ENCODE results near the gene SLC25A28. TPM values are rescaled to one million over a fixed set of nuclear protein-coding genes. Genes with fewer than 3 reads are reported as not detected.

SLC25A28 gene
- total RNA-seq, 1 donor = 16.0 TPM

DNA sequence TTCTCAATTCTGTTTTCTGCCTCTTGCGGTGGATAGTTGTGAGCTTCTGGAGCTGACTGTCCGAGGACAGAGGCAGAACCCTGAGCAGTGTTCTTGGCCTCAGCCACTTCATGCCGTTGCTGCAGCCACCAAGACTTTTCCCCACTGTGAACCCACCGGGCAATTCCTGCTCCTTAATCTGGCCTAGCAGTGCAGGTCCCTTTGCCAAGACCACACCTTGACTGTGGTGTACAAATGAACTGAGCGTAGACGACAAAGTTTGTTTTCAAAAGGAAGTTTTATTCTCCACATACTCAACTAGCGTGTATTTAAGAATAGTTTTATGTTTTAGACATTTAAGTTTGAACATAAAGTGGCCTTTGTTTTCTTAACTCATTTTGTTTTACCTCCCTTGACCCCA is 29.4 kb downstream of the SLC25A28 start:
- no peak overlapping the region for H3K4me3 ChIP-seq (ENCODE audit: low read depth, low read length)
- TF ChIP-seq, protein P1, sequence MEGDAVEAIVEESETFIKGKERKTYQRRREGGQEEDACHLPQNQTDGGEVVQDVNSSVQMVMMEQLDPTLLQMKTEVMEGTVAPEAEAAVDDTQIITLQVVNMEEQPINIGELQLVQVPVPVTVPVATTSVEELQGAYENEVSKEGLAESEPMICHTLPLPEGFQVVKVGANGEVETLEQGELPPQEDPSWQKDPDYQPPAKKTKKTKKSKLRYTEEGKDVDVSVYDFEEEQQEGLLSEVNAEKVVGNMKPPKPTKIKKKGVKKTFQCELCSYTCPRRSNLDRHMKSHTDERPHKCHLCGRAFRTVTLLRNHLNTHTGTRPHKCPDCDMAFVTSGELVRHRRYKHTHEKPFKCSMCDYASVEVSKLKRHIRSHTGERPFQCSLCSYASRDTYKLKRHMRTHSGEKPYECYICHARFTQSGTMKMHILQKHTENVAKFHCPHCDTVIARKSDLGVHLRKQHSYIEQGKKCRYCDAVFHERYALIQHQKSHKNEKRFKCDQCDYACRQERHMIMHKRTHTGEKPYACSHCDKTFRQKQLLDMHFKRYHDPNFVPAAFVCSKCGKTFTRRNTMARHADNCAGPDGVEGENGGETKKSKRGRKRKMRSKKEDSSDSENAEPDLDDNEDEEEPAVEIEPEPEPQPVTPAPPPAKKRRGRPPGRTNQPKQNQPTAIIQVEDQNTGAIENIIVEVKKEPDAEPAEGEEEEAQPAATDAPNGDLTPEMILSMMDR (IDR thresholded peaks at IDR 0.05; ENCODE audit: insufficient read depth, low read depth, low read length) = no peak

GRCh38 chr10:99583687-99584086 is 36.6 kb downstream of the SLC25A28 start:
- no peak for DNase-seq (ENCODE audit: low read depth)
- TF ChIP-seq, protein P1 (IDR thresholded peaks at IDR 0.05; ENCODE audit: insufficient read depth, low read depth, low read length) = no peak
- H3K4me3 ChIP-seq (ENCODE audit: low read depth, low read length) = no peak overlapping the region

More for the DNA sequence above, 29.4 kb downstream of the SLC25A28 start:
- DNase-seq (ENCODE audit: low read depth) = no peak

GRCh38 chr10:99582255-99582770 is 37.9 kb downstream of the SLC25A28 start:
- DNase-seq (ENCODE audit: low read depth) = no peak
- TF ChIP-seq, protein P1 (IDR thresholded peaks at IDR 0.05; ENCODE audit: insufficient read depth, low read depth, low read length) = no peak
- H3K4me3 ChIP-seq (ENCODE audit: low read depth, low read length) = no peak overlapping the region

DNA sequence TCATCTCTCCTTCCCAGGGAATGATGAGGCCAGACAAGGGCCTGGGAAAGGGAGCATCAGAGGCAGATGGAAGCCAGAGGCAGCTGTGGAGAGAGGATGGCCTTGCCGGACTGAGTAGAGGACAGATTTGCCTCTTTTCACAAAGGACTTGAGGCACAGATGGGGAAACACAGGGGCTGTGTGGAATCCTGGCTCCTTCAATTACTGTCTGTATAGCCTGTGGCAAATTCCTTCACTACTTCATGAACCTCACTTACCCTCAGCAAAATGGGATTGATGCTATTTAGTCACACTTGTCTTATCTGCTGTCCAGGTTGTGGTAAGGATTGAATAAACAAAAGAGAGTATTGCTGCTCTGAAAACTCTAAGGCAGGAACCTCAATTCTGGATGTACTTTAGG is 40.3 kb downstream of the SLC25A28 start:
- no peak for DNase-seq (ENCODE audit: low read depth)
- no peak overlapping the region for H3K4me3 ChIP-seq (ENCODE audit: low read depth, low read length)
- TF ChIP-seq, protein P1 (IDR thresholded peaks at IDR 0.05; ENCODE audit: insufficient read depth, low read depth, low read length) = no peak

DNA sequence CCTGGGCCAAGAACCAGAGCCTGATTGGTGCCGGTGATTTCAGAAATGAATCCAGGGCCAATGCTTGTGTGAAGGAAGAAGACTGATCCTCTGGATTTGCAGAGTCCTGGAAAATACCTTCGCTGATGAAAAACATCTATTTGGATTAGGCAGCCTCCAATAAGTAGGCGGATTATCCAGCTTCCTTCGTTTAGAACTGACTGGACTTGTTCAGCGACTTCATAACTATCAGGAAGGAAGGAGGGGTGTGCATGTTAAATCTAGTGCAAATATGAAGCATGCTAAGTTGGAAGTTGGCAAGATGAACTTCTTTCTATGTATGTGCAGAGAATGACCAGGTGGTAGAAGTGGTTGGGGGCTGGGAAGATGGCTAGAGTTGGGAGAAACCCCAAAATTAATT is 46.4 kb downstream of the SLC25A28 start:
- TF ChIP-seq, protein P1 (IDR thresholded peaks at IDR 0.05; ENCODE audit: insufficient read depth, low read depth, low read length) = no peak
- DNase-seq (ENCODE audit: low read depth) = no peak

DNA sequence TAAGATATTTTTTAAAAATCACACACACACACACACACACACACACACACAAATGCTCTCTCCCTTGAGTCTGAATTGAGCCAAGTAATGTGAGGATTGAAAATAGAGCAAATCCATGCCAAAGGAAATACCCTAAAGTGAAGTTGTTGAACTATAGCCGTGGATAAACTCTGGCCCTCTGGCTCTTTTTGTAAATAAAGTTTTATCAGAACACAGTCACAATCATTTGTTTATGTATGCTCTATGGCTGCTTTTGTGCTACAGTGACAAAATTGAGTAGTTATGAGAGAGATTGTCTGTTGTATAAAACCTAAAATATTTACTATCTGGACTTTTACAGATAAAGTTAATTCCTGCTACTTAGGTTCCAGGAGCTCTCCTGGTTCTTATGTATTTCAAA is 48.4 kb downstream of the SLC25A28 start:
- no peak for DNase-seq (ENCODE audit: low read depth)
- no peak overlapping the region for H3K4me3 ChIP-seq (ENCODE audit: low read depth, low read length)
- TF ChIP-seq, protein P1 (IDR thresholded peaks at IDR 0.05; ENCODE audit: insufficient read depth, low read depth, low read length) = no peak

More for the DNA sequence above, 46.4 kb downstream of the SLC25A28 start:
- no peak overlapping the region for H3K4me3 ChIP-seq (ENCODE audit: low read depth, low read length)

- no peak for DNase-seq (ENCODE audit: low read depth)
- H3K4me3 ChIP-seq (ENCODE audit: low read depth, low read length) = no peak overlapping the region
- TF ChIP-seq, protein P1 (IDR thresholded peaks at IDR 0.05; ENCODE audit: insufficient read depth, low read depth, low read length) = no peak
Measured at GRCh38 chr10:99569961-99570360, 50.3 kb downstream of the SLC25A28 start.
